HT1080 (cell line): ENCODE data around the gene B4GALT1. TPM values are rescaled to one million over a fixed set of nuclear protein-coding genes. Genes with fewer than 3 reads are reported as not detected.

Source experiments
- small RNA-seq: library from RNA; depleted of rRNA; stranded (forward); fragments of <200 nt; gene quantifications from one replicate; pipeline ENCODE3, GENCODE V24; 2014
- total RNA-seq: library from RNA; depleted of rRNA; stranded (reverse); fragments of >200 nt; shearing (Covaris generic); gene quantifications from 2 replicates; pipeline ENCODE4 v1.2.3, GENCODE V29; 2014; rRNA removed

Gene B4GALT1
- total RNA-seq, 1 experiment from 2014 or later = 23.6 TPM

Small RNAs within 50 kb of the gene (small RNA-seq; reads per million reads assigned to genes)
- not detected for gene RNU4ATAC15P

Other genes with a start within 250 kb of the B4GALT1 start
- 46.1 and 48.8 TPM in 2 replicates for gene APTX, start 165.7 kb downstream of the B4GALT1 start, total RNA-seq
- 185 and 211 TPM in 2 replicates for gene DNAJA1, start 142.1 kb downstream of the B4GALT1 start, total RNA-seq
- 29.6 and 36.3 TPM in 2 replicates for gene SMU1, start 90.7 kb downstream of the B4GALT1 start, total RNA-seq
- gene SPINK4, start 72.8 kb upstream of the B4GALT1 start, total RNA-seq = not detected in 2 replicates
- gene BAG1, start 97.4 kb upstream of the B4GALT1 start, total RNA-seq = 63.3 and 65.7 TPM in 2 replicates
- gene CHMP5, start 97.7 kb upstream of the B4GALT1 start, total RNA-seq = 86.5 and 87.5 TPM in 2 replicates
- 21.5 and 28.2 TPM in 2 replicates for gene NFX1, start 123.2 kb upstream of the B4GALT1 start, total RNA-seq
- gene AQP7, start 235.2 kb upstream of the B4GALT1 start, total RNA-seq = not detected in 2 replicates